GM23338 (cell line): ENCODE results near the gene CACNA1C. TPM values are rescaled to one million over a fixed set of nuclear protein-coding genes. Genes with fewer than 3 reads are reported as not detected.

Source experiments
- ATAC-seq: fragments of 200-7000 bp; cut with Tn5 transposase; 3 replicates; pipeline ENCODE4 v1.9.1; 2020
- DNase-seq: peaks from one replicate; pipeline ENCODE4 v3.0.0-alpha.2; 2015; ENCODE audit warnings: low spot score
- H2AFZ ChIP-seq: fragments of 200-600 bp; sonication (generic); 2 replicates; pipeline ENCODE4 v1.8.0; 2016; ENCODE audit warnings: antibody characterized with exemption, mild to moderate bottlenecking, moderate library complexity
- H3F3A ChIP-seq: fragments of 200-600 bp; sonication (generic); replicated peaks from 2 replicates; pipeline ENCODE4 v1.8.0; 2017; ENCODE audit warnings: antibody characterized with exemption, mixed run types, low read depth
- H3K27ac ChIP-seq: fragments of 200-600 bp; sonication (generic); 2 replicates; pipeline ENCODE4 v1.6.1; 2016; ENCODE audit warnings: low read depth
- H3K27me3 ChIP-seq: fragments of 200-600 bp; sonication (generic); 2 replicates; pipeline ENCODE4 v1.8.0; 2016; ENCODE audit warnings: mild to moderate bottlenecking, mixed run types, moderate library complexity; ENCODE audit not compliant: insufficient read depth
- H3K36me3 ChIP-seq: fragments of 200-600 bp; sonication (generic); 2 replicates; pipeline ENCODE4 v1.8.0; 2016; ENCODE audit warnings: mild to moderate bottlenecking; ENCODE audit not compliant: insufficient read depth
- H3K4me1 ChIP-seq: fragments of 200-600 bp; sonication (generic); 2 replicates; pipeline ENCODE4 v1.8.0; 2016; ENCODE audit warnings: mild to moderate bottlenecking, moderate library complexity; ENCODE audit not compliant: insufficient read depth
- H3K4me2 ChIP-seq: fragments of 200-600 bp; sonication (generic); 2 replicates; pipeline ENCODE4 v1.7.1; 2017; ENCODE audit warnings: mixed run types
- H3K4me3 ChIP-seq: fragments of 200-600 bp; sonication (generic); 2 replicates; pipeline ENCODE4 v1.6.1; 2016; ENCODE audit warnings: mixed run types
- H3K79me2 ChIP-seq: fragments of 200-600 bp; sonication (generic); replicated peaks from 2 replicates; pipeline ENCODE4 v1.8.0; 2017; ENCODE audit warnings: mild to moderate bottlenecking; ENCODE audit not compliant: insufficient read depth
- H3K9me2 ChIP-seq: fragments of 200-600 bp; sonication (generic); 2 replicates; pipeline ENCODE4 v1.8.0; 2017; ENCODE audit not compliant: insufficient read depth
- H4K20me1 ChIP-seq: fragments of 200-600 bp; sonication (generic); replicated peaks from 2 replicates; pipeline ENCODE4 v1.8.0; 2017; ENCODE audit warnings: mild to moderate bottlenecking; ENCODE audit not compliant: insufficient read depth
- H3K27ac Mint-ChIP-seq: 2 replicates; pipeline ENCODE4 v1.8.0; 2020; ENCODE audit warnings: inconsistent platforms, mild to moderate bottlenecking, moderate library complexity, mixed read lengths
- H3K27me3 Mint-ChIP-seq: 3 replicates; pipeline ENCODE4 v1.8.0; 2022; ENCODE audit warnings: low read depth, mild to moderate bottlenecking, moderate library complexity, mixed read lengths, inconsistent platforms; ENCODE audit not compliant: insufficient read depth, poor library complexity
- H3K36me3 Mint-ChIP-seq: 3 replicates; pipeline ENCODE4 v1.8.0; 2021; ENCODE audit warnings: low read depth, mild to moderate bottlenecking, inconsistent platforms, moderate library complexity, mixed read lengths
- H3K4me1 Mint-ChIP-seq: 3 replicates; pipeline ENCODE4 v1.8.0; 2020; ENCODE audit warnings: mild to moderate bottlenecking, inconsistent platforms, mixed read lengths
- H3K4me3 Mint-ChIP-seq: 3 replicates; pipeline ENCODE4 v1.8.0; 2021; ENCODE audit warnings: moderate library complexity, mild to moderate bottlenecking, inconsistent platforms, mixed read lengths
- H3K9me3 Mint-ChIP-seq: 3 replicates; pipeline ENCODE4 v1.8.0; 2020; ENCODE audit warnings: moderate library complexity, mild to moderate bottlenecking, inconsistent platforms, mixed read lengths
- CREB1 ChIP-seq: fragments of 250-450 bp; sonication (Bioruptor Pico); IDR thresholded peaks from 2 replicates; pipeline ENCODE4 v1.5.0; 2020; ENCODE audit warnings: low read depth, mild to moderate bottlenecking, moderate library complexity
- ETS1 ChIP-seq: IDR thresholded peaks from 2 replicates; pipeline ENCODE4 v1.6.1; 2016; ENCODE audit warnings: antibody characterized with exemption
- EZH2 ChIP-seq: fragments of 200-600 bp; sonication (generic); IDR thresholded peaks from one replicate; pipeline ENCODE4 v1.8.0; 2017; ENCODE audit warnings: antibody characterized with exemption, mild to moderate bottlenecking, low read depth; ENCODE audit not compliant: unreplicated experiment
- EZH2phosphoT487 ChIP-seq: fragments of 200-600 bp; sonication (generic); IDR thresholded peaks from one replicate; pipeline ENCODE4 v1.8.1; 2018; ENCODE audit warnings: antibody characterized with exemption; ENCODE audit not compliant: unreplicated experiment
- REST ChIP-seq: IDR thresholded peaks from one replicate; pipeline ENCODE4 v1.6.1; 2018; ENCODE audit warnings: antibody characterized with exemption; ENCODE audit not compliant: unreplicated experiment
- STAT1 ChIP-seq: IDR thresholded peaks from one replicate; pipeline ENCODE4 v1.6.1; 2016; ENCODE audit warnings: antibody characterized with exemption; ENCODE audit not compliant: unreplicated experiment
- ZNF462 ChIP-seq: fragments of 250-450 bp; sonication (Bioruptor Pico); IDR thresholded peaks from 2 replicates; pipeline ENCODE4 v1.5.0; 2020; ENCODE audit warnings: mild to moderate bottlenecking, moderate library complexity
- polyA plus RNA-seq: library from polyadenylated mRNA; unstranded; fragments of >200 nt; fragmentation: Nextera tagmentation; extraction: Ambion mirVana; gene quantifications from 2 replicates; pipeline ENCODE4 v1.2.1, GENCODE V29; 2016
- total RNA-seq: library from RNA; depleted of rRNA; stranded (reverse); fragments of >200 nt; shearing (Covaris generic); gene quantifications from 2 replicates; pipeline ENCODE4 v1.2.3, GENCODE V29; 2014

The CACNA1C gene
- total and polyA plus RNA-seq, 2 experiments from 2014 or later: 0.78 to 2.1 TPM

GRCh38 chr12:2401040-2401439, 348.3 kb downstream of the CACNA1C start:
- Histone ChIP-seq H3K36me3 (no peaks in the 10 kb centered on the region), H3K27me3 (no peaks in the 10 kb centered on the region), H3K27ac (no peak overlapping the region), H3K4me3 (no peak overlapping the region), H3K79me2 (no peaks in the 10 kb centered on the region), H3K4me2 (no peak overlapping the region), H3K9me2 (no peaks in the 10 kb centered on the region), H2AFZ (no peak overlapping the region), H3K4me1 (no peaks in the 10 kb centered on the region), H4K20me1 (no peaks in the 10 kb centered on the region), H3F3A (no peaks in the 10 kb centered on the region)
- Mint-ChIP-seq H3K9me3 (no peaks in the 10 kb centered on the region), H3K27ac (no peak overlapping the region), H3K4me3 (no peak overlapping the region), H3K36me3 (no peaks in the 10 kb centered on the region), H3K27me3 (peaks cover 4% of the 10 kb centered on the region), H3K4me1 (peaks cover 6% of the 10 kb centered on the region; the same call in 1 of the 3 replicates)
- ATAC-seq (no peak), DNase-seq (no peak)
- TF ChIP-seq EZH2phosphoT487 (no peak), STAT1 (no peak), REST (no peak), ZNF462 (CRISPR knock-in tag) (no peak), ETS1 (no peak), EZH2 (no peak), CREB1 (CRISPR knock-in tag) (no peak)
